ENCODE data around the gene ZBBX.
A peak's percentile ranks its signal among the peaks of the same experiment; 100 is the strongest.

ZBBX gene

GRCh38 chr3:167354751-167355150 lies 25.3 kb downstream of the ZBBX start:
- DNase-seq: no peak
- no peaks in the 10 kb centered on the region for H4K20me1 ChIP-seq (ENCODE audit: insufficient read depth, low read length)
- H3K9ac ChIP-seq (ENCODE audit: low read length): no peak overlapping the region
- TF ChIP-seq EZH2 (optimal IDR thresholded peaks at IDR 0.05; ENCODE audit: low read depth, low read length): no peak
- no peaks in the 10 kb centered on the region for H3F3A ChIP-seq (ENCODE audit: insufficient read depth, low read length)
- no peak overlapping the region for H2AFZ ChIP-seq (ENCODE audit: low read length)
- H3K27ac ChIP-seq (ENCODE audit: low read length): no peak overlapping the region
- H3K27me3 ChIP-seq (replicated peaks; ENCODE audit: insufficient read depth, low read length): no peaks in the 10 kb centered on the region
- peaks cover 7% of the 10 kb centered on the region; the same call in 1 of the 2 replicates for H3K4me1 ChIP-seq (ENCODE audit: low read length)
- H3K9me3 ChIP-seq (replicated peaks; ENCODE audit: insufficient read depth, low read length): no peaks in the 10 kb centered on the region
- H3K36me3 ChIP-seq (replicated peaks; ENCODE audit: insufficient read depth, low read length): no peaks in the 10 kb centered on the region
- H3K79me2 ChIP-seq (ENCODE audit: low read length): no peaks in the 10 kb centered on the region
- H3K4me2 ChIP-seq (ENCODE audit: low read depth, low read length): no peak overlapping the region
- H3K4me3 ChIP-seq (ENCODE audit: low read length): no peak overlapping the region
- no peaks in the 10 kb centered on the region for H3K9me2 ChIP-seq (replicated peaks; ENCODE audit: insufficient read depth, low read length)

- Histone ChIP-seq H3K9me3 (replicated peaks; ENCODE audit: insufficient read depth, low read length) (no peaks in the 10 kb centered on the region), H3K9ac (ENCODE audit: low read length) (no peak overlapping the region), H3K79me2 (ENCODE audit: low read length) (no peaks in the 10 kb centered on the region), H3K4me3 (ENCODE audit: low read length) (no peak overlapping the region), H3K27me3 (replicated peaks; ENCODE audit: insufficient read depth, low read length) (no peaks in the 10 kb centered on the region), H3K27ac (ENCODE audit: low read length) (no peak overlapping the region), H3F3A (ENCODE audit: insufficient read depth, low read length) (no peaks in the 10 kb centered on the region), H3K36me3 (replicated peaks; ENCODE audit: insufficient read depth, low read length) (no peaks in the 10 kb centered on the region), H3K9me2 (replicated peaks; ENCODE audit: insufficient read depth, low read length) (no peaks in the 10 kb centered on the region), H3K4me2 (ENCODE audit: low read depth, low read length) (peak overlapping the region; percentile 17; the same call in 1 of the 2 replicates), H2AFZ (ENCODE audit: low read length) (peak overlapping the region; percentile 29; the same call in 1 of the 2 replicates), H3K4me1 (ENCODE audit: low read length) (peaks cover 7% of the 10 kb centered on the region; the same call in 1 of the 2 replicates), H4K20me1 (ENCODE audit: insufficient read depth, low read length) (no peaks in the 10 kb centered on the region)
- TF ChIP-seq CTCF (IDR thresholded peaks at IDR 0.05; ENCODE audit: low read length) (peak; percentile 56), EZH2 (optimal IDR thresholded peaks at IDR 0.05; ENCODE audit: low read depth, low read length) (no peak)
- peak; percentile 58 for DNase-seq
Measured at GRCh38 chr3:167350245-167350862, 29.7 kb downstream of the ZBBX start.

GRCh38 chr3:167346171-167346570 lies 33.9 kb downstream of the ZBBX start:
- Histone ChIP-seq H3K4me1 (ENCODE audit: low read length) (peaks cover 1% of the 10 kb centered on the region; the same call in 1 of the 2 replicates), H3K27me3 (replicated peaks; ENCODE audit: insufficient read depth, low read length) (no peaks in the 10 kb centered on the region), H3K36me3 (replicated peaks; ENCODE audit: insufficient read depth, low read length) (no peaks in the 10 kb centered on the region), H3K9me2 (replicated peaks; ENCODE audit: insufficient read depth, low read length) (no peaks in the 10 kb centered on the region), H3K27ac (ENCODE audit: low read length) (no peak overlapping the region), H3K9ac (ENCODE audit: low read length) (no peak overlapping the region), H2AFZ (ENCODE audit: low read length) (no peak overlapping the region), H3K4me2 (ENCODE audit: low read depth, low read length) (no peak overlapping the region), H3K9me3 (replicated peaks; ENCODE audit: insufficient read depth, low read length) (no peaks in the 10 kb centered on the region), H3K79me2 (ENCODE audit: low read length) (no peaks in the 10 kb centered on the region), H3K4me3 (ENCODE audit: low read length) (no peak overlapping the region), H3F3A (ENCODE audit: insufficient read depth, low read length) (no peaks in the 10 kb centered on the region), H4K20me1 (ENCODE audit: insufficient read depth, low read length) (no peaks in the 10 kb centered on the region)
- no peak for TF ChIP-seq EZH2phosphoT487 (IDR thresholded peaks at IDR 0.05; ENCODE audit: low read length)
- no peak for DNase-seq

- no peaks in the 10 kb centered on the region for H3K27me3 ChIP-seq (replicated peaks; ENCODE audit: insufficient read depth, low read length)
- H4K20me1 ChIP-seq (ENCODE audit: insufficient read depth, low read length): no peaks in the 10 kb centered on the region
- no peaks in the 10 kb centered on the region for H3K4me1 ChIP-seq (ENCODE audit: low read length)
- no peaks in the 10 kb centered on the region for H3K9me2 ChIP-seq (replicated peaks; ENCODE audit: insufficient read depth, low read length)
- H3K9me3 ChIP-seq (replicated peaks; ENCODE audit: insufficient read depth, low read length): no peaks in the 10 kb centered on the region
- no peak for TF ChIP-seq EZH2 (optimal IDR thresholded peaks at IDR 0.05; ENCODE audit: low read depth, low read length)
- no peak for TF ChIP-seq CTCF (IDR thresholded peaks at IDR 0.05; ENCODE audit: low read length)
- no peak for TF ChIP-seq EZH2phosphoT487 (IDR thresholded peaks at IDR 0.05; ENCODE audit: low read length)
- H3K27ac ChIP-seq (ENCODE audit: low read length): no peak overlapping the region
- no peak overlapping the region for H3K4me2 ChIP-seq (ENCODE audit: low read depth, low read length)
- H3K9ac ChIP-seq (ENCODE audit: low read length): no peak overlapping the region
- no peak for DNase-seq
- H2AFZ ChIP-seq (ENCODE audit: low read length): no peak overlapping the region
- no peaks in the 10 kb centered on the region for H3F3A ChIP-seq (ENCODE audit: insufficient read depth, low read length)
- H3K4me3 ChIP-seq (ENCODE audit: low read length): no peak overlapping the region
- H3K36me3 ChIP-seq (replicated peaks; ENCODE audit: insufficient read depth, low read length): no peaks in the 10 kb centered on the region
- no peaks in the 10 kb centered on the region for H3K79me2 ChIP-seq (ENCODE audit: low read length)
Measured at GRCh38 chr3:167330993-167331785, 48.9 kb downstream of the ZBBX start.

All from MM.1S (cell line).